Measurements from ENCODE around the gene NCDN.

Gene NCDN

GRCh38 chr1:35557118-35557610 is 435 bp upstream of the NCDN start, which contains the start of gene KIAA0319L:
TSS of gene KIAA0319L (minus strand) at chr1:35557403. CDS start at chr1:35554491, 2,912 bp downstream.
- no peak for TF ChIP-seq CTCF (IDR thresholded peaks at IDR 0.05; ENCODE audit: low read depth, low read length)
- in situ Hi-C loops (cut with HindIII; ENCODE audit: low sequenced_read_pairs): no loop called here
- no peak for DNase-seq (ENCODE audit: low read depth, low spot score)
- peak within 1 kb of the TSS; percentile 94 for H3K4me3 ChIP-seq (ENCODE audit: low read depth, low read length)

GRCh38 chr1:35558374-35559316 is 1.0 kb downstream of the NCDN start:
- in situ Hi-C loops (cut with HindIII; ENCODE audit: low sequenced_read_pairs): no loop called here
- peak overlapping the region; percentile 94 for H3K4me3 ChIP-seq (ENCODE audit: low read depth, low read length)
- DNase-seq (ENCODE audit: low read depth, low spot score): no peak
- TF ChIP-seq CTCF (IDR thresholded peaks at IDR 0.05; ENCODE audit: low read depth, low read length): peak; percentile 12

- TF ChIP-seq CTCF (IDR thresholded peaks at IDR 0.05; ENCODE audit: low read depth, low read length): no peak
- DNase-seq (ENCODE audit: low read depth, low spot score): no peak
- H3K4me3 ChIP-seq (ENCODE audit: low read depth, low read length): no peak overlapping the region
- in situ Hi-C loops (cut with HindIII; ENCODE audit: low sequenced_read_pairs): no loop called here
Observed at GRCh38 chr1:35559317-35559944, 1.8 kb downstream of the NCDN start.

- TF ChIP-seq CTCF (IDR thresholded peaks at IDR 0.05; ENCODE audit: low read depth, low read length): no peak
Observed at GRCh38 chr1:35560256-35561225, 2.9 kb downstream of the NCDN start.

GRCh38 chr1:35561297-35561971 is 3.8 kb downstream of the NCDN start:
- H3K4me3 ChIP-seq (ENCODE audit: low read depth, low read length): no peak overlapping the region

More at GRCh38 chr1:35560256-35561225, 2.9 kb downstream of the NCDN start:
- in situ Hi-C loops (cut with HindIII; ENCODE audit: low sequenced_read_pairs): no loop called here
- H3K4me3 ChIP-seq (ENCODE audit: low read depth, low read length): no peak overlapping the region
- no peak for DNase-seq (ENCODE audit: low read depth, low spot score)

More at GRCh38 chr1:35561297-35561971, 3.8 kb downstream of the NCDN start:
- no peak for DNase-seq (ENCODE audit: low read depth, low spot score)
- in situ Hi-C loops (cut with HindIII; ENCODE audit: low sequenced_read_pairs): no loop called here
- no peak for TF ChIP-seq CTCF (IDR thresholded peaks at IDR 0.05; ENCODE audit: low read depth, low read length)

Measured in astrocyte of the spinal cord (primary cell).